NT2/D1 (cell line): ENCODE results near the gene ATG2B.

ENCODE experiments used
- SUZ12 ChIP-seq: IDR thresholded peaks from 2 replicates; pipeline ENCODE4 v1.6.1; 2011; ENCODE audit not compliant: insufficient read length, insufficient read depth; ENCODE audit errors: extremely low read depth
- ZNF274 ChIP-seq: IDR thresholded peaks from 2 replicates; pipeline ENCODE4 v1.6.1; 2011; ENCODE audit warnings: mild to moderate bottlenecking, low read depth, low read length

- no peak for TF ChIP-seq ZNF274
- TF ChIP-seq SUZ12, result no peak
Observed at GRCh38 chr14:96233661-96234060, 129.5 kb downstream of the ATG2B start.
